GM12865 (cell line): ENCODE results near the gene AAR2.

ENCODE experiments used
- DNase-seq: peaks from one replicate; pipeline ENCODE4 v3.0.0; 2010; ENCODE audit warnings: low read depth
- H3K4me3 ChIP-seq: 2 replicates; pipeline ENCODE4 v1.5.1; 2011; ENCODE audit warnings: mild to moderate bottlenecking, low read depth, low read length, control low read depth
- TF ChIP-seq, protein P1 (sequence below): IDR thresholded peaks from 2 replicates; pipeline ENCODE4 v1.5.1; 2011; ENCODE audit warnings: low read length, control low read depth, low read depth, inconsistent platforms; ENCODE audit not compliant: insufficient read depth; ENCODE audit errors: missing control alignments

Gene AAR2

DNA sequence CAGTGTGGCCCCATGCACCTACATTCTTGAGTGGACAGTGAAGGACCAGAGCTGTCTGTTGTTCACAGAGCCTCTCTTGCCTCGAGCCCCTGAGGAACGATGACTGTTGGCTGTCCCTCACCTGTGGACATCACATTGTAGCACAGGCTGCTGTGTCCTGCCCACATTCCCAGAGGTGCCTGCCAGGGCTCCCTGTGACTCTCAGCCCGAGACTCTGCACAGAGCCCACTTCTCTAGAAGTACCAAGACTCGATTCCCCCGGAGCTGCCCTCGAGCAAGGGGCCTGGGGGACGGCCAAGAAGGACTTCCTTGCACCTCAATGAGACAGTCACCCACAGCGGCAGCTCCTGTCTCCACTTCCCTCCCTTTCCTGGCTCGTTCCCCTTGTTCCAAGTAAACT is 41.3 kb downstream of the AAR2 start:
- TF ChIP-seq, protein P1, sequence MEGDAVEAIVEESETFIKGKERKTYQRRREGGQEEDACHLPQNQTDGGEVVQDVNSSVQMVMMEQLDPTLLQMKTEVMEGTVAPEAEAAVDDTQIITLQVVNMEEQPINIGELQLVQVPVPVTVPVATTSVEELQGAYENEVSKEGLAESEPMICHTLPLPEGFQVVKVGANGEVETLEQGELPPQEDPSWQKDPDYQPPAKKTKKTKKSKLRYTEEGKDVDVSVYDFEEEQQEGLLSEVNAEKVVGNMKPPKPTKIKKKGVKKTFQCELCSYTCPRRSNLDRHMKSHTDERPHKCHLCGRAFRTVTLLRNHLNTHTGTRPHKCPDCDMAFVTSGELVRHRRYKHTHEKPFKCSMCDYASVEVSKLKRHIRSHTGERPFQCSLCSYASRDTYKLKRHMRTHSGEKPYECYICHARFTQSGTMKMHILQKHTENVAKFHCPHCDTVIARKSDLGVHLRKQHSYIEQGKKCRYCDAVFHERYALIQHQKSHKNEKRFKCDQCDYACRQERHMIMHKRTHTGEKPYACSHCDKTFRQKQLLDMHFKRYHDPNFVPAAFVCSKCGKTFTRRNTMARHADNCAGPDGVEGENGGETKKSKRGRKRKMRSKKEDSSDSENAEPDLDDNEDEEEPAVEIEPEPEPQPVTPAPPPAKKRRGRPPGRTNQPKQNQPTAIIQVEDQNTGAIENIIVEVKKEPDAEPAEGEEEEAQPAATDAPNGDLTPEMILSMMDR = no peak
- no peak for DNase-seq

DNA sequence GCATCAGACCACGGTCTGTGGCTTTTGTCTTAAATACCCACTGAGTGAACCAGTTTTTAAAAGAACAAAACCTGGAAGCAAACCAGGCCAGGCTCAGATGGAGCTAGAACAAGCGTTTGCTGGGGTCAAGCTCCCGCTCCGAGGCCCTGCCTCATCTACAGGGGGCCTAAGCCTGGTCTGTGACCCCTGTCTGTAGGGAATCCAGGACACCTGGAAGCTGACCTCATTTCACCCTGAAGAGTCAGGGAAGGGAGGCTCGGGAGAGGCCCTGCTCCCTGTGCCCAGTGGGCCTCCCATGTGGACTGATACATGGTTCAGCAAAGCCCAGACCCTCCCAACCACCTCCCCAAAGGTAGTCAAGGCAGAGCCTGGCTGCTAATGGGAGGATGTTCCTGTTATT is 43.1 kb downstream of the AAR2 start:
- no peak for DNase-seq
- TF ChIP-seq, protein P1 = no peak
- H3K4me3 ChIP-seq = no peak overlapping the region

More for the DNA sequence above, 41.3 kb downstream of the AAR2 start:
- no peak overlapping the region for H3K4me3 ChIP-seq

DNA sequence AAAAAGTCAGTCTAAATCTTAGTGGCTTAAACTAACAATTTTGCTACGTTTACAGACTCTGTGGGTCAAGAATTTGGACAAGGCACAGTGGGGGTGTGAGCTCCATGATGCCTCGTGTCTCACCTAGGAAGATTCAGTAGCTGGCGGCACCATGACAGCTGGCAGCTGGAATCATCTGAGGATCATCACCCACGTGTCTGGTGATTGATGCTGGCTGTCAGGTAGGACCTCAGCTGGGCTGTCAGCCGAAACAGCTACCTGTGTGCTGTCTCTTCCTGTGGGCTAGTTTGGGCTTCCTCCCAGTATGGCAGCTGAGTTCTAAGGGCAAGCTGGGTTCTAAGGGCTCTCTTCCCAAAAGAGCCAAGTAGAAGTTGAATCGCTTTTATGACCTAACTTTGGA is 43.5 kb downstream of the AAR2 start:
- TF ChIP-seq, protein P1 = no peak
- DNase-seq = no peak
- H3K4me3 ChIP-seq = no peak overlapping the region

DNA sequence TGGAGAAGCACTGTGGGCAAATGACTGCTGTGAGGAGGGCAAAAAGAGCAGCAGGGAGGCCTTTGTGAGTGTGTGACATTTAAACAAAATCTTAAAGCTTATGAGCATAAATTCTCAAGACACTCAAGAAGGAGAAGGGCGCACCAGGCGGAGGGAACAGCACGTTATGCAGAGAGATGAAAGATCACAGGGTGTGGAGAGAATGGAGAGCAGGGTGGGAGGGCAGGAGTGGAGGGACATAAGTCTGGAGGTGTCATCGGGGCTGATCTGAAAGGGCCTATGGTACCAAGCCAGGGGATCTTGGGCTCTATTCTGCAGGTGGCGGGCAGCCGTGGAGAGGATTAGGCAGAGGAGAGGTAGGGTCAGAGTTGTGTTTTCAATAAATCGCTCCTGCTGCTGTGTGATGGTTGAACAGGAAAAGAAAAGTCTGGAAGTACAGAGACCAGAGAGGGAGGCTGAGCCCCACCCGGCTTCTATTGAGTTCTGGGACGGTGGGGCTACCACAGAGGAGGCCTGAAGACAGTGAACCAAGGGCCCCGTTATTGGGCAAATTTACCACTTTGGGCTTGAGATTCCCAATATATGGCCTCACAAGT is 45.6 kb downstream of the AAR2 start:
- TF ChIP-seq, protein P1 = no peak
- no peak overlapping the region for H3K4me3 ChIP-seq
- DNase-seq = no peak

DNA sequence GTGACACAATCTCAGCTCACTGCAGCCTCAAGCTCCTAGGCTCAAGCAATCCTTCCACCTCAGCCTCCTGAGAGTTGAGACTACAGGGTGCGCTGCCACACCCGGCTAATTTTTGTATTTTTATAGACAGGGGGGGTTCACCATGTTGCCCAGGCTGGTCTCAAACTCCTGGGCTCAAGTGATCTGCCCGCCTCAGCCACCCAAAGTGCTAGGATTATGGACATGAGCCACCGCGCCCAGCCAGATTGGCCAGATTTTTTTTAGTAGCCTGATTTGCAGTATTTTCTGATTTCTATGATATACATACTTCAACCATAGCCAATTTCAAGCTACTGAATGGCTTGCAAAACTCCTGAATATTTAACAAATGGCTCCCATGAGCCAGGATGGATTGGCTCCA is 48.5 kb downstream of the AAR2 start:
- TF ChIP-seq, protein P1 = no peak
- no peak overlapping the region for H3K4me3 ChIP-seq
- no peak for DNase-seq

DNA sequence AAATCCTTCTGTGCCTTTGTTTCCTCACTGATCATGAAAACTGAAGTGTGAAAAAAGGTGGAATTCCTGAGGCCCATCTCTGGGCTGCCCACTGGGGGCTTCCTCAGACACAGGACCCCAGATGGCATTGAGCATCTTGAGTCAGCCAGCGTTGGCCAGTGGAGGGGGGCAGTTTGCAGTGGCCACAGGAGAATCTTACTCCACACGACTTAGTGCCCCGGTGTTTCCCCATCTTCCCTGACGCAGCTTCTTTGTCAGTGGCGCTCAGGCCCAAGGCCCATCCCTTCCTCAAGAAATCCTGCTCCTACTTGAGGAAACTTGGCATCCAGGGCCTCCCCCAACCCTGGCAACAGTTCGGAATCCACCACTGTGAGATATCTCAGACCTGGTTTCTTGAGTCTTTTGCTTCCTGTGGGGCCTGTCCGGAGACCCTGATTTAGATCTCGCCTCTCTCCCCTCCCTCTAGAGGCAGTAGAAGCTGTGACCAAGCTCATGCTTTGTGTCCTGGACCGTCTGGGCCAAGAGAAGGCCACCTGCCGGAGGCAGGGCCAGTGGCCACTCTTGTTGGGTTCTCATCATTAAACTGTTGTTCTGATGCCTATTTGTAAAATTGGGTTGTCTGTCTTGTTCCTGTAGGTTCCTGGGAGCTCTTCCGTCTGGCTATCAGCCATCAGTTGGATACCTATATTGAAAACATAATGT is 49.6 kb downstream of the AAR2 start:
- no peak overlapping the region for H3K4me3 ChIP-seq
- TF ChIP-seq, protein P1 = no peak
- DNase-seq = no peak

DNA sequence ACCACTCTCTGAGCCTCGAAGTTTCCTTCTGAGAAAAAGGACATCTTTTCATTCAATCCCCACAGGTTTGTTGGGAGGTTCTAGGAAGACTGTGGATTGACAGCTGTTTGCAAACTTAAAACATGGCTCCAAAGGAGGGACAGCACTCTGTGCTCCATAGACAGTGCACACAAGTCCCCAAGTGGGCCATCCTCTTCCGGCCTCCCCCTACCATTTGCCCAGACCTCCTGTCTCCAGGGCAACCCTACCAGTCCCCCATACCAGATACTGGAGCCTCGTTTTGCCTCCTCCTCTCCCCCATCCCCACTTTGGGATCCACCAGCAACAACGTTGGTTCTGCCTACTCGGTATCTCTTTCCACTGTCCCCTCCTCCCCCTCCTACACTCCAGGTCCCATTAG is 61.4 kb downstream of the AAR2 start:
- TF ChIP-seq, protein P1 = no peak
- no peak for DNase-seq
- no peak overlapping the region for H3K4me3 ChIP-seq
